ENCODE measurements around the gene ATRAID. TPM values are rescaled to one million over a fixed set of nuclear protein-coding genes. Genes with fewer than 3 reads are reported as not detected.

Gene ATRAID
- total RNA-seq, 6 experiments from 2014 or later, result 30.7 to 65.8 (median 35.9) TPM

DNA sequence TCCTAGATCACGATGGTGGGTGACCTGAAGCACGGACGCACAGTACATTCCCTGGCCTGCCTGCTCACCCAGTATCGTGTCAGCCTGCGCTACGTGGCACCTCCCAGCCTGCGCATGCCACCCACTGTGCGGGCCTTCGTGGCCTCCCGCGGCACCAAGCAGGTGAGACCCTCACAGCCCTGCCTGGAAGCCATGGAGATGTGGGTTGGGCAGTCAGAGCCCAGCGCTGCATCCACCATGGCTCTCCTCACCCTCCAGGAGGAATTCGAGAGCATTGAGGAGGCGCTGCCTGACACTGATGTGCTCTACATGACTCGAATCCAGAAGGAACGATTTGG lies 30.7 kb downstream of the ATRAID start:
- H3K9me3 ChIP-seq, result no peaks in the 10 kb centered on the region
- no peak overlapping the region for H3K27ac ChIP-seq
- intact Hi-C loops (cut with DNase I), result no loop called here
- TF ChIP-seq, protein P1, sequence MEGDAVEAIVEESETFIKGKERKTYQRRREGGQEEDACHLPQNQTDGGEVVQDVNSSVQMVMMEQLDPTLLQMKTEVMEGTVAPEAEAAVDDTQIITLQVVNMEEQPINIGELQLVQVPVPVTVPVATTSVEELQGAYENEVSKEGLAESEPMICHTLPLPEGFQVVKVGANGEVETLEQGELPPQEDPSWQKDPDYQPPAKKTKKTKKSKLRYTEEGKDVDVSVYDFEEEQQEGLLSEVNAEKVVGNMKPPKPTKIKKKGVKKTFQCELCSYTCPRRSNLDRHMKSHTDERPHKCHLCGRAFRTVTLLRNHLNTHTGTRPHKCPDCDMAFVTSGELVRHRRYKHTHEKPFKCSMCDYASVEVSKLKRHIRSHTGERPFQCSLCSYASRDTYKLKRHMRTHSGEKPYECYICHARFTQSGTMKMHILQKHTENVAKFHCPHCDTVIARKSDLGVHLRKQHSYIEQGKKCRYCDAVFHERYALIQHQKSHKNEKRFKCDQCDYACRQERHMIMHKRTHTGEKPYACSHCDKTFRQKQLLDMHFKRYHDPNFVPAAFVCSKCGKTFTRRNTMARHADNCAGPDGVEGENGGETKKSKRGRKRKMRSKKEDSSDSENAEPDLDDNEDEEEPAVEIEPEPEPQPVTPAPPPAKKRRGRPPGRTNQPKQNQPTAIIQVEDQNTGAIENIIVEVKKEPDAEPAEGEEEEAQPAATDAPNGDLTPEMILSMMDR (IDR thresholded peaks at IDR 0.05), result no peak
- no peak for TF ChIP-seq POLR2A (IDR thresholded peaks at IDR 0.05)
- H3K4me1 ChIP-seq, result no peaks in the 10 kb centered on the region
- DNase-seq (no peak), ATAC-seq (no peak)
- WGBS (ENCODE audit: insufficient coverage, low coverage, low lambda C conversion rate, missing lambda C conversion rate), result no CpG with 5 or more reads among the region's 16 CpGs
- H3K4me3 ChIP-seq, result no peak overlapping the region
- H3K27me3 ChIP-seq, result no peaks in the 10 kb centered on the region
- peaks cover 0 to 65% (median 30%) of the 10 kb centered on the region in 4 donors for H3K36me3 ChIP-seq

GRCh38 chr2:27243391-27244130 lies 31.7 kb downstream of the ATRAID start:
- no peak for TF ChIP-seq POLR2A (IDR thresholded peaks at IDR 0.05)
- TF ChIP-seq, protein P1 (IDR thresholded peaks at IDR 0.05), result no peak
- no peaks in the 10 kb centered on the region for H3K9me3 ChIP-seq
- H3K27me3 ChIP-seq, result no peaks in the 10 kb centered on the region
- whole genome bisulfite sequencing (ENCODE audit: insufficient coverage, low coverage, low lambda C conversion rate, missing lambda C conversion rate), result 92% methylated on average over 6 of the region's 19 CpGs
- H3K27ac ChIP-seq, result no peak overlapping the region
- no peaks in the 10 kb centered on the region for H3K4me1 ChIP-seq
- no peak overlapping the region for H3K4me3 ChIP-seq
- intact Hi-C loops (cut with DNase I), result no loop called here
- ATAC-seq, result no peak
- H3K36me3 ChIP-seq, result peaks cover 0 to 55% (median 22%) of the 10 kb centered on the region in 4 donors
- no peak for DNase-seq

- ATAC-seq, result no peak
- DNase-seq, result no peak
- intact Hi-C loops (cut with DNase I), result no loop called here
Observed at GRCh38 chr2:27245116-27245515, 33.3 kb downstream of the ATRAID start.

DNA sequence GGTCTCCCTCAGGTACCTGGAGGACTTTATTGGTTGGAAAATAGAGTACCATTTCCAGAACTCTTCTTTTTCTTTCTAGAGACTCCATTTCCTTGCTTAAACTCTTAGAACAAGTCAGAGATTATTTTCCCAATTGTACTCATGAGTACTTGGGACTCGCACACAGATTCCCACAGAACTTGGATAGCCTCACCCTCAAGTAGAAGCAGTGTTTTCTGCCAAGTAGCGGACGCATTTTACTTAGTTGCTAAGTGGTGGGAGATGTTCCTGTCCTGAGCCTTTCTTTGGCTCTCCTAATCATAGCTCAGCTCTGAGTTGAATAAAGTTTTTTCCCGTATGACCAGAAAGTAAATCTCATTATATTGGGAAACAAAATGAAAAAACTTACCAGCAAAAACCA lies 33.8 kb downstream of the ATRAID start:
- intact Hi-C loops (cut with DNase I), result no loop called here
- H3K4me3 ChIP-seq, result no peak overlapping the region
- no peaks in the 10 kb centered on the region for H3K27me3 ChIP-seq
- WGBS (ENCODE audit: insufficient coverage, low coverage, low lambda C conversion rate, missing lambda C conversion rate), result 64% methylated on average over 4 of the region's 4 CpGs
- no peak overlapping the region for H3K27ac ChIP-seq
- no peaks in the 10 kb centered on the region for H3K9me3 ChIP-seq
- no peaks in the 10 kb centered on the region for H3K4me1 ChIP-seq
- TF ChIP-seq, protein P1 (IDR thresholded peaks at IDR 0.05), result no peak
- TF ChIP-seq POLR2A (IDR thresholded peaks at IDR 0.05), result no peak
- H3K36me3 ChIP-seq, result peaks cover 0 to 34% (median 14%) of the 10 kb centered on the region in 4 donors
- ATAC-seq (no peak), DNase-seq (no peak)

More at GRCh38 chr2:27245116-27245515, 33.3 kb downstream of the ATRAID start:
- peaks cover 0 to 40% (median 14%) of the 10 kb centered on the region in 4 donors for H3K36me3 ChIP-seq
- no peak overlapping the region for H3K27ac ChIP-seq
- H3K9me3 ChIP-seq, result no peaks in the 10 kb centered on the region
- H3K4me1 ChIP-seq, result no peaks in the 10 kb centered on the region
- WGBS (ENCODE audit: insufficient coverage, low coverage, low lambda C conversion rate, missing lambda C conversion rate), result 79% methylated on average over 10 of the region's 10 CpGs
- TF ChIP-seq POLR2A (IDR thresholded peaks at IDR 0.05), result no peak
- TF ChIP-seq, protein P1 (IDR thresholded peaks at IDR 0.05), result no peak
- H3K4me3 ChIP-seq, result no peak overlapping the region
- no peaks in the 10 kb centered on the region for H3K27me3 ChIP-seq
